Esophagus squamous epithelium (tissue), 4 donors: ENCODE data around the gene AIFM3.

Experiments used
- POLR2A ChIP-seq, 4 donors: fragments of 450-650 bp; IDR thresholded peaks; one replicate each; pipeline ENCODE4 v1.6.1; 2017; ENCODE audit warnings: antibody characterized with exemption in 4 of 4, mild to moderate bottlenecking in 4 of 4, moderate library complexity in 3 of 4
- TF ChIP-seq, protein P1 (sequence below), 6 experiments: fragments of 450-650 bp in 4 of 6; fragments of 200-600 bp in 2 of 6; sonication (generic) in 2 of 6; IDR thresholded peaks; one replicate each; pipeline ENCODE4 v1.5.1; 2016 to 2019; ENCODE audit warnings: antibody characterized with exemption in 6 of 6, mild to moderate bottlenecking in 4 of 6, moderate library complexity in 4 of 6

- TF ChIP-seq, protein P1, sequence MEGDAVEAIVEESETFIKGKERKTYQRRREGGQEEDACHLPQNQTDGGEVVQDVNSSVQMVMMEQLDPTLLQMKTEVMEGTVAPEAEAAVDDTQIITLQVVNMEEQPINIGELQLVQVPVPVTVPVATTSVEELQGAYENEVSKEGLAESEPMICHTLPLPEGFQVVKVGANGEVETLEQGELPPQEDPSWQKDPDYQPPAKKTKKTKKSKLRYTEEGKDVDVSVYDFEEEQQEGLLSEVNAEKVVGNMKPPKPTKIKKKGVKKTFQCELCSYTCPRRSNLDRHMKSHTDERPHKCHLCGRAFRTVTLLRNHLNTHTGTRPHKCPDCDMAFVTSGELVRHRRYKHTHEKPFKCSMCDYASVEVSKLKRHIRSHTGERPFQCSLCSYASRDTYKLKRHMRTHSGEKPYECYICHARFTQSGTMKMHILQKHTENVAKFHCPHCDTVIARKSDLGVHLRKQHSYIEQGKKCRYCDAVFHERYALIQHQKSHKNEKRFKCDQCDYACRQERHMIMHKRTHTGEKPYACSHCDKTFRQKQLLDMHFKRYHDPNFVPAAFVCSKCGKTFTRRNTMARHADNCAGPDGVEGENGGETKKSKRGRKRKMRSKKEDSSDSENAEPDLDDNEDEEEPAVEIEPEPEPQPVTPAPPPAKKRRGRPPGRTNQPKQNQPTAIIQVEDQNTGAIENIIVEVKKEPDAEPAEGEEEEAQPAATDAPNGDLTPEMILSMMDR (IDR thresholded peaks at IDR 0.05) = no peak
- no peak for TF ChIP-seq POLR2A (IDR thresholded peaks at IDR 0.05)
Observed at GRCh38 chr22:20960609-20961008, 6.4 kb upstream of the AIFM3 start.
